Measurements from ENCODE around the gene VWA1. TPM values are rescaled to one million over a fixed set of nuclear protein-coding genes. Genes with fewer than 3 reads are reported as not detected.
A peak's percentile ranks its signal among the peaks of the same experiment; 100 is the strongest.

The VWA1 gene
- total and polyA plus RNA-seq, 2 of the 4 experiments (the other 2 are of a cell fraction) = 1.1 to 6.1 TPM

GRCh38 chr1:1422465-1423244 is 12.8 kb upstream of the VWA1 start:
- peak overlapping the region; percentile 54; the same call in 1 of the 2 replicates for H2BK120ac ChIP-seq (ENCODE audit: low read depth, low read length)
- H3K9me1 ChIP-seq (ENCODE audit: insufficient read depth, low read length) = no peaks in the 10 kb centered on the region
- no peak overlapping the region for H2BK20ac ChIP-seq (ENCODE audit: low read depth, low read length)
- H2BK5ac ChIP-seq (ENCODE audit: low read depth, low read length, poor library complexity, severe bottlenecking) = no peak overlapping the region
- dilution Hi-C loops (cut with HindIII; ENCODE audit: low sequenced_read_pairs, unreplicated experiment) = no loop called here
- no peak overlapping the region for H3K56ac ChIP-seq (ENCODE audit: extremely low read depth, insufficient read depth, low read length)
- no TSS peak for BruUV-seq (replicated peaks)
- H2AK5ac ChIP-seq (ENCODE audit: low read depth, low read length) = no peak overlapping the region
- no peak overlapping the region for H4K91ac ChIP-seq (ENCODE audit: insufficient read depth, low read depth, low read length)
- H2AK9ac ChIP-seq (replicated peaks; ENCODE audit: low read depth, low read length, poor library complexity) = peak overlapping the region; percentile 29
- H4K20me1 ChIP-seq (ENCODE audit: insufficient read depth, low read length) = no peaks in the 10 kb centered on the region
- DNase-seq (peak; percentile 50), ATAC-seq (ENCODE audit: low read depth) (peak; percentile 31; the same call in 1 of the 2 replicates)
- no peak overlapping the region for H3K27ac ChIP-seq (ENCODE audit: insufficient read depth, low read length)
- no peak overlapping the region for H3K18ac ChIP-seq (ENCODE audit: low read depth, low read length)
- in situ Hi-C loops (cut with MboI; ENCODE audit: low sequenced_read_pairs) = no loop called here
- H2AFZ ChIP-seq (replicated peaks; ENCODE audit: low read length, poor library complexity) = peak overlapping the region; percentile 84
- no peaks in the 10 kb centered on the region for H3K79me1 ChIP-seq (ENCODE audit: low read depth in 1 of 2, low read length in 2 of 2)
- no peak overlapping the region for H3K4me2 ChIP-seq (ENCODE audit: low read depth, low read length)
- H3K27me3 ChIP-seq (ENCODE audit: control insufficient read depth, insufficient read depth, low read length) = no peaks in the 10 kb centered on the region
- intact Hi-C loops (cut with micrococcal nuclease) = no loop called here
- no peak overlapping the region; the same call in 1 of the 2 replicates for H3K14ac ChIP-seq (replicated peaks; ENCODE audit: low read depth, low read length)
- H4K5ac ChIP-seq (ENCODE audit: low read depth, low read length) = no peak overlapping the region
- peak overlapping the region; percentile 36 to 66; a peak in 3 of 4 replicates for H4K8ac ChIP-seq (ENCODE audit: low read depth in 2 of 2, low read length in 2 of 2)
- POLR2A ChIA-PET (ENCODE audit: unreplicated experiment) = no interaction called here
- CTCF ChIA-PET = no interaction called here
- no peak overlapping the region for H3K9ac ChIP-seq (ENCODE audit: low read depth, low read length)
- H2BK15ac ChIP-seq (ENCODE audit: low read depth, low read length) = 0 out of 3 replicates have a peak overlapping the region, but pooled peaks have one; percentile 61
- no peak for TF ChIP-seq SMC3 (IDR thresholded peaks at IDR 0.05; ENCODE audit: low read depth, low read length)
- no peak for TF ChIP-seq CHD1 (IDR thresholded peaks at IDR 0.05; ENCODE audit: low read depth, low read length)
- no peak for TF ChIP-seq RAD21 (IDR thresholded peaks at IDR 0.05; ENCODE audit: low read length)
- no peak for TF ChIP-seq MAZ (IDR thresholded peaks at IDR 0.05; ENCODE audit: borderline replicate concordance, low read depth, low read length)
- TF ChIP-seq NFE2L2 (IDR thresholded peaks at IDR 0.05; ENCODE audit: low read depth, low read length) = no peak
- TF ChIP-seq USF2 (IDR thresholded peaks at IDR 0.05; ENCODE audit: low read depth, low read length) = no peak
- no peak overlapping the region for H3K4me3 ChIP-seq (ENCODE audit: insufficient read depth, low read depth, low read length)
- H3K4me1 ChIP-seq (ENCODE audit: control insufficient read depth, insufficient read depth, low read length) = peaks cover 3% of the 10 kb centered on the region; the same call in 1 of the 2 replicates
- H3K9me3 ChIP-seq (ENCODE audit: control insufficient read depth, insufficient read depth, low read length) = no peaks in the 10 kb centered on the region
- H3K4ac ChIP-seq (ENCODE audit: low read depth, low read length) = no peak overlapping the region
- no peaks in the 10 kb centered on the region for H3K36me3 ChIP-seq (ENCODE audit: control insufficient read depth, insufficient read depth, low read length)
- no peak overlapping the region for H3K23ac ChIP-seq (ENCODE audit: low read depth, low read length)
- 80% methylated on average over 15 of the region's 29 CpGs; no CpG with 5 or more reads in 1 of the 2 experiments for WGBS, 2 experiments (ENCODE audit: extremely low coverage in 2 of 2, insufficient read length in 1 of 2)

Data from IMR-90 (cell line).